HG03039 (cell line): Measurements from ENCODE around the gene ATG4D.
"Not testable (repeated sequence)": the region's sequence is repeated elsewhere in the genome, so short reads cannot be mapped to it uniquely, and the experiment has no call there.

Experiments used
- ATAC-seq: cut with Tn5 transposase; IDR thresholded peaks from one replicate; pipeline ENCODE4 v1.9.1; 2021; ENCODE audit warnings: mild to moderate bottlenecking, moderate library complexity; ENCODE audit not compliant: unreplicated experiment

The ATG4D gene

DNA sequence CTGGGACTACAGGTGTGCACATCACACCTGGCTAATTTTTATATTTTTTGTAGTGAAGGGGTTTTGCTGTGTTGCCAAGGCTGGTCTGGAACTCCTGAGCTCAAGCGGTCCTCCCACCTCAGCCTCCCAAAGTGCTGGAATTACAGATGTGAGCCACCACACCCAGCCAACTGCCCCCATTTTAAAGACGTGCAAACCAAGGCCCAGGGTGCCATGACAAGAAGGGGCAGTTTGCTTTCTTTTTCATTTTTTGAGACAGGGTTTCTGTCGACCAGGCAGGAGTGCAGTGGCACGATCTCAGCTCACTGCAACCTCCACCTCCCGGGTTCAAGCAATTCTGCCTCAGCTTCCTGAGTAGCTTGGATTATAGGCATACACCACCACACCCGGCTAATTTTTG, 30.1 kb downstream of the ATG4D start:
- not testable (repeated sequence) for ATAC-seq

DNA sequence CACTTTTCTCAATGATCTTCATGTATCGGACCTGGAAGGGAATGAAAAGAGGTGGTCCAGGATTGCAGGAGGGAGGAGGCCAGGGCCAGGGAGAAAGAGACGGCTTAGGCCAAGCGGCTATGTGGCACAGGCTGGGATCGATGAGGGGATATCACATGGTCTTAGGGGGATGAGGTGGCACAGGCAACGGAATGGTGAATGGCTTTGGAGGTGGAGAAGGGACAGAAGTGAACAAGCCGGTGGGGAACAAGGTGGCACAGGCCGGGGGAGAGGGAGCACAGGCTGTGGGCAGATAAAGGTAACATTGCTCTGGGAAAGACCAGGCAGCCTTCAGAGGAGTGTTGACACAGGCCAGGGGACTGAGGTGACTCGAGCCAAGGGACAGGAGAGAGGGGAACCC, 30.8 kb downstream of the ATG4D start:
- no peak for ATAC-seq

DNA sequence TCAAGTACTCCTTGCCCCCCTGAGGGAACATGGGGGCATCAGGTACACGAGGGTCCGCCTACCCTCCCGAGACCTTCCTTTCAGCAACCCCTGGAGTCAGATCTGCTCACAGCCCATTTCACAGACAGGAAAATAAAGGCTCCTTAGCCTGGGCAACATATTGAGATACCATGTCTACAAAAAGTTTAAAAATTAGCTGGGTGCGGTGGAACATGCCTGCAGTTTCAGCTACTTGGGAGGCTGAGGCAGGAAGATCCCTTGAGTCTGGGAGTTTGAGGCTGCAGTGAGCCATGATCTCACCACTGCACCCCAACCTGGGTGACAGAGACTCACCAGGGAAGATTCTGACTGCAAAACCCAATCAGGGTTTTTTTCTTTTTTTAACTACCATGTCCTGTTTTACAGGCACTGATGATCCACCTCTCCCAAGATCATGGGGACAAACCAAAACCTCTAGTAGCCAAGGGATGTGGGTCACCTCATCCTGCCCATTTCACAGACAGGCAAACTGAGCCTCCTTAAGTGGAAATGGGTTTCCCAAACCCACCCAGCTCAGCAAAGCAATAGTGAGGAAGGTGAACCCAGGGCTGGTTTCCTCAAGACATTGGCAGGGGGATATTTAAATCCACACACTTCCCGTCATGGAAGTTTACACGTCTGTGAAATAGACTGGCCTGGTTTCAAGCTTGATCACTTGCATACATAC, 31.5 kb downstream of the ATG4D start:
- no peak for ATAC-seq

DNA sequence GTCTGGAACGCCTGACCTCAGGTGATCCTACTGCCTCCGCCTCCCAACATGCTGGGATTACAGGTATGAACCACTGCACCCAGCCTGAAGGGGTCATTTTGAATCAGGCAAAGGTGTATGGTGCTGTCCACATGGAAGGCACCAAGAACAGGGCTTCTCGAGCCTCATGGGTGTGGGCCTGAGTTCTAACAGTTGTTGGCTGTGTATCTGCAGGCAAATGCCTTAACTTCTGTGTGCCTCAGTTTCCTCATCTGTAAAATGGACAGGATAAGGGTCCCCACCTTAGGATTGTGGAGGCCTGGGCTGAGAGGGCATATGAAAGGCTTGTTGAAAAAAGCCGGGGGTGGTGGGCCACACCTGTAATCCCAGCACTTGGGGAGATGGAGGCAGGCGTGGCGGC, 34.2 kb downstream of the ATG4D start:
- no peak for ATAC-seq

DNA sequence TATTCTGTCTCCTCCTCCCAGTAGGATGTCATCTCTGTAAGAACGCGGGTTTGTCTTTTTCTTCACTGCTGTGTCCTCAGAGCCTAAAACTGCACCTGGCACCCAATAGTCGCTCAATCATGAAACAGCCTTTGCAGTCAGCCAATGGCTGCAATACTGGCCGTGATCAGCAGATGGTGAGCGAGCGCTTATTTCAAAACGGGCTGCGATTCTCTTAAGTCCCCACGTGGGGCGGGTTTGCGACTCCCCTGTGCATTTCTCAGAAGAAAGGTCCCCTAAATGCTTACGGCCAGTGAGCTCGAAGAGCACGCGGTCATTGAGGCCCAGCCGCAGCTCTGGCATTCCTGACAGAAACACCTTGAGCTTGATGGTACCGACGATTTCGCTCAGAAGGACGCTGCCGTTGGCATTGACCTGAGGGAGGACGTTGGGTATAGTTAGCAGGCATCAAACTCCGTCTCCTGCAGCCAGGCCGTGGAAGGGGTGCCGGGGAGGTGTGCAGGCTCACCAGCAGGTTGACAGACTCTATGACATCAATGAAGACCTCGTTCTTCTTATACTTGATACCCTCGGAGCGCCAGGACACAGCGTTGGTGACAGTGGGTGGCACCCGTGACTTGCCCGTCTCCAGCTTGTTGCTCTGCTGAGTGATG, 37.4 kb downstream of the ATG4D start:
- ATAC-seq: no peak

DNA sequence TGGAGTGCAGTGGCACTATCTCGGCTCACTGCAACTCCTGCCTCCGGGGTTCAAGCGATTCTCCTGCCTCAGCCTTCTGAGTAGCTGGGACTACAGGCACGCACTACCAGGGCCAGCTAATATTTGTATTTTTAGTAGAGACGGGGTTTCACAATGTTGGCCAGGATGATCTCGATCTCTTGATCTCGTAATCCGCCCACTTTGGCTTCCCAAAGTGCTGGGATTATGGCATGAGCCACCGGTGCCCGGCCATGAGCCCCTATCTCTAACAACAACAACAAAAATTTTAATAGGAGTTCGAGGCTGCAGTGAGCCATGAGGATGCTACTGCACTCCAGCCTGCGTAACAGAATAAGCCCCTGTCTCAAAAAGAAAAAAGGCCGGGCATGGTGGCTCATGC, 38.4 kb downstream of the ATG4D start:
- ATAC-seq: no peak

DNA sequence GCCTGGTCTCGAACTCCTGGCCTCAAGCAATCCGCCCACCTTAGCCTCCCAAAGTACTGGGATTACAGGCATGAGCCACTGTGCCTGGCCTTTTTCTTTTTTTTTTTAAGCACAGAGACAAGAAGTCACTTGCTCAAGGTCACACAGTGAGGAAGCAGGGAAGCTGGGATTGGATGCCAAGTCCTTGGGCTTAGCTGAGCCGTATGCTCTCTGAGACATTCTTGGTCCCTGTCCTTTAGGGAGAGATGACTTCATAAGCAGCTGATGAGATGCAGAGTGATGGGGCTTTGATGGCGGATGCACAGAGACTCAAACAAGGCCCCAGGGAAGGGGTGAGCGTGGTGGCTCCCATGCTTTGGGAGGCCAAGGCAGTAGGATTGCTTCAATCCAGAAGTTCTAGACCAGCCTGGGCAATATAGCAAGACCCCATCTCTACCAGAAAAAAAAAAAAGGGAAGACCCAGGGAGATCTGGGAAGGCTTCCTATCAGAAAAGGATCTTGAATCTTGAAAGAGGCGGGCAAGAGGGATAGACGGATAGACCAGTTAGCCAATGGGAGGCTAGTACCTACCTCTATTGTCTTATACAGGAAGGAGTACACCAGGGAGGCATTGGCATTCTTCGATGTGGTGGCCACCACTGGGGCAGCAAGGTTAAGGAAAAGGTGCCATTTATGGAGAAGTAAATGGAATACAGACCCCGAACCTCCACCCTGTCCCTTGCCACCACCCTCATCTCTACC, 39.5 kb downstream of the ATG4D start:
- no peak for ATAC-seq

DNA sequence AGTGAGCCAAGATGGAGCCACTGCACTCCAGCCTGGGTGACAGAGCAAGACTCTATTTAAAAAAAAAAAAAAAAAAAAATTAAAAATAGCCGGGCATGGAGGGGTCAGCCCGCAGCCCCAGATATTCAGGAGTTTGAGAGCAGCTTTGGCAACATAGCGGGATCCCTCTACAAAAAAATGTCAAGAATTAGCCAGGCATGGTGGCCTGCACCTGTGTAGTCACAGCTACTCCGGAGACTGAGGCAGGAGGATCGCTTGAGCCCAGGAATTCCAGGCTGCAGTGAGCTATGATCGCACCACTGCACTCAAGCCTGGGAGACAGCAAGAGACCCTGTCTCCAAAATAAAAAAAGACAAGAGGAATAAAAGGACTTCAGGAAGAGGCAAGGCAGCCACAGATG, 42.7 kb downstream of the ATG4D start:
- ATAC-seq: no peak

DNA sequence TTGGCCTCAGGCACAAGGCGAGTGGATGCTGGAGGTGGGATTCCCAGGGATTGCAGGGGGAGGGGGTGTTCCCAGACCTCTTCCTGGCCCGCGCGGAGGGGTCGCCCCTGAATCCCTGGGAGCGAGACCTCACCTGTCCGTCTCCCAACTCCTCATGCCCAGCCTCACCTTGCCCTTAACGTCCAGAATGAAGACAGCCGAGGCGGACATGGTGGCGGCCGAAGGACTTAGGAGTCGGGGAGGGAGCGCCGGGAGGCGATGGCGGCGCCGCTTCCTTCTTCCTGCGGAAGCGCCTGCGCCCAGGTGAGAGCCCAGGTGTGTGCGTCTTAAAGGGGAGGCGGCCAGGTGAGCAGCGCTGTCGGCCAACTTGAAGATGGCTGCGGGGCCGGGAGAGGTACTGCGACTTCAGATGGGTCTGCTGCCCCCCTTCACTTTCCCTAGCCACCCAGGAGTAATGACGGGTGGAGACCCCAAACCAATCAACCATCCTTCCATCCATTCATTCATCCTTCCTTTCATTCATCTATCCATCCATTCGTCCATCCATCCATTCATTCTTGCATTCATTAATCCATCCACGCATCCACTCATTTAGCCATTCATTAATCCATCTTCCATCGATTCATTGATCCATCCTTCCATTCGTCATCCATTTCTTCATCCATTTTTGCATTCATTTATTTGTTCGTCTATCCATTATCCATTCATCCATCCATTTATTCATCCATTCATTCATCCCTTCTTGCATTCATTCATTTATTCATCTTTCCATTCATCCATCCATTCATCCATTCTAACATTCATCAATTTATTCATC, 43.5 kb downstream of the ATG4D start, which contains the start of gene AP1M2:
AP1M2 (minus strand) TSS at position 291 of the 817 bp plus-strand sequence; CDS start at position 210, 81 bp downstream.
- ATAC-seq: no peak

DNA sequence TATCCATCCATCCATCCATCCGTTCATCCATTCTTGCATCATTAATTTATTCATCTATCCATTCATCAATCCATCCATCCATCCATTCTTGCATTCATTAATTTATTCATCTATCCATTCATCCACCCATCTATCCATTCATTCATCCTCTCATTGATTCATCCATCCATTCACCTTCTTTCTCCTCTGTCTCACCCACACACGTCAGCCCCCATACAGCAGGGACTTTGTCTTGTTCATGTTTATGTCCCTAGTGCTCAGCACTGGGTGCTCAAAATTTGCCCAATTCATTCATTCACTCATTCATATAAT, 44.1 kb downstream of the ATG4D start:
- no peak for ATAC-seq

DNA sequence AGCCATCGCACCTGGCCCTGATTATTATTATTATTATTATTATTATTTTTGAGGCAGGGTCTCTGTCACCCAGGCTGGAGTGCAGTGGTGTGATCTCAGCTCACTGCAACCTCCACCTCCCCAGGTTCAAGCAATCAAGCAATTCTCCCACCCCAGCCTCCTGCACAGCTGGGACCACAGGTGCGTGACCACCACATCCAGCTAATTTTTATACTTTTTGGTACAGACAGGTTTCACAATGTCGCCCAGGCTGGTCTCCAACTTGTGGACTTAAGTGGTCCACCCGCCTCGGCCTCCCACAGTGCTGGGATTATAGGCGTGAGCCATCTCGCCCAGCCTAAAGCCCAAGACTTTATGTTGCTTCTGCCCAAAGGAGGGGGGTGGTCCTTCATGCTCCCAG, 49.4 kb downstream of the ATG4D start:
- ATAC-seq: no peak

DNA sequence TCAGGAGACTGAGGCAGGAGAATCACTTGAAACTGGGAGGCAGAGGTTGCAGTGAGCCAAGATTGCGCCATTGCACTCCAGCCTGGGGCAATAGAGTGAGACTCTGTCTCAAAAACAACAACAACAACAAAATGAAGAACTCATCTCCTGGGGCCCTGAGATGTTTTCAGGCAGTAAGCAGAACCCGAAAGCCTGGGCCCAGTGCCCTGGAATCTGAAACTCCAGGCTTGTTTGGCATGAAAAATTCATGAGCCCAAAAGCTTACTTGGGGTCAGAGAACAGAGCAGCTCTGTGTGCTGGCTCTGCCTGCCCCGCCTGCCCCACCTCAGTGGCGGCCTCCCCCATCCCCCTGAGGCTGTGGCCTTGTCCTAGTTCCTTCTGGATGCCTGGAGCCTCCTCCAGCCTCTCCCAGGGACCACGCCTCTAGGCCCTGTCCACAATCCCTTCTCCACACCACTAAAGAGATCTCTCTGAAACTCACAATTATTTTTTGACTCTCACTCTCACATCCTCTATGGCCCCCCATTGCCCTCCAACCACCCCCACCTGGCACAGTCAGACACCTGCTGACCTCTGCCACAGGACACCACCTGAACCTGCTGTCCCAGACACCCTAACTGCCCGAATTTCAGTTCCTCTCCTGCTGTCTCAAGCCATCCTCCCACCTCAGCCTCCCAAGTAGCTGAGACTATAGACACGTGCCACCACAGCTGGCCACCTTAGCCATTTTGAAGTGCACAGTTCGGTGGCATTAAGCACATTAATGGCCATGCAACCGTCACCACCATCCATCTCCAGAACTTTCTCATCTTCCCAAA, 50.3 kb downstream of the ATG4D start:
- no peak for ATAC-seq

DNA sequence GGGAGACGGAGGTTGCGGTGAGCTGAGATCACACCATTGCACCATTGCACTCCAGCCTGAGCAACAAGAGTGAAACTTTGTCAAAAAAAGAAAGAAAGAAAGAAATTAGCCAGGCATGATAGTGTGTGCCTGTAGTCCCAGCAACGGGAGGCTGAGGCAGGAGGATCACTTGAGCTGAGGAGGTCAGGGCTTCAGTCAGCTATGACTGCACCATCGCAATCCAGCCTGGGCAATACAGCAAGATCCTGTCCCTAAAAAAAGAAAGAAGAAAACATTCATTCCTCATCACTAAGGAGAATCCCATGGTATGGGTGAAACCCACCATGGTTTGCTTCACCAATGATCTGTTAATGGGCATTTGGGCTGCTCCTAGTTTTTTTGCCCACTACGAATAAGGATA, 56.4 kb downstream of the ATG4D start:
- ATAC-seq: no peak

DNA sequence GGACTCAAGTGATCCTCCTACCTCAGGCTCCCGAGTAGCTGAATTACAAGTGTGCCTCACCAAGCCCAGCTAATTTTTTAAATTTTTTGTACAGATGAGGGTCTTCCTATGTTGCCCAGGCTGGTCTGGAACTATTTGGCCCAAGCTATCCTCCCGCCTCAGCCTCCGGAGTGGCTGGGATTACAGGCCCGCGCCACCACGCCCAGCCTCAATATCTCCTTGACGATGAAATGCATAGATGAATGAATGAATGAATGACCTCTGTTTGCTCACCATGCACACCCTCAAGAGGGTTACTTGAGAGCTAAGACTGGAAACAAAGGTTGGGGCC, 58.3 kb downstream of the ATG4D start:
- ATAC-seq: no peak

DNA sequence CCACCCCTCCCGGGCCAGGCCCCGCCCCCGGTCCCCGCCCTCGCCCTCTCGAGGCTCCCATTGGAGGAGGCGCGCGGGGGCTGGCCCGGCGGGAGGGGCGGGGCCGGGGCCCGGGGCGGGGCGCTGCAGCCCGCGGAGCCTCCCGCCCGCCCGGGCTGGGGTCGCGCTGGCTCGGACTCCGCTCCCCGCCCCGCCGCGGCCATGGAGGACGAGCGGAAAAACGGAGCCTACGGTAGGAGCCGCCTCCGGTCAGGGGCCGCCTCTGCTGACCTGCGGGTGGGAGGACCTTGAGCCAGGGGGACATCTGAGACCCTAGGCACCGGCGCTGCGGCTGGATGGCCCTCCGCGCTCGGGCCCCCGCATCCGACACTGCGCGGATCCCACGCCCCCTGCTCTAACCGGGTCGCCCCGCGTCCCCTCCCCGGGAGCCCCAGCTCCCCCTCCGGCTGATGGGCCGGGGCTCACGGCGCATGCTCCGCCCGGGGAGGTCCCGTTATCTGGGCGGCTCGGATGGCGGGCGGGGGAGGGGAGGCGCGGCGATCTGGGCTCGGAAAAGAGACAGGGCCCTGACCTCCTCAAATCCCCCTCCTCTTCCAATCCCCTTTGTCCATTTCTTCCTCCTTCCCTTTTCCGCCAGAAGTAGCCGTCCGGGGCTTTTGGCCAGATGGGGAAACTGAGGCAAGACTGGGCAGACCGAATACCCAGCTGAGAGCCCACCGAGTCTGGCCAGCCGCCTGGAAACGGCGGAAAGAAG, 58.8 kb downstream of the ATG4D start:
- ATAC-seq: peak; percentile 56
